CD4-positive, CD25-positive, alpha-beta regulatory T cell (primary cell): ENCODE data around the gene SEMA4C. TPM values are rescaled to one million over a fixed set of nuclear protein-coding genes. Genes with fewer than 3 reads are reported as not detected.
A peak's percentile ranks its signal among the peaks of the same experiment; 100 is the strongest.
"Not testable (repeated sequence)": the region's sequence is repeated elsewhere in the genome, so short reads cannot be mapped to it uniquely, and the experiment has no call there.

Experiments
- ATAC-seq, 2 donors: fragments of 150-1000 bp; cut with Tn5 transposase; one replicate each; pipeline ENCODE4 v1.10.0; 2021; ENCODE audit warnings: low read depth in 2 of 2, moderate number of reproducible peaks in 2 of 2, moderate library complexity in 1 of 2
- DNase-seq, 3 donors: peaks; one replicate each; pipeline versions ENCODE4 v3.0.0 to v3.0.0-alpha.2; 2012 to 2022; ENCODE audit warnings: mixed read lengths in 1 of 3
- H3K27ac ChIP-seq: one replicate; pipeline ENCODE4 v1.7.0; 2013; ENCODE audit warnings: mild to moderate bottlenecking, low read length; ENCODE audit not compliant: insufficient read depth, poor library complexity, severe bottlenecking
- H3K27me3 ChIP-seq: one replicate; pipeline ENCODE4 v1.7.0; 2013; ENCODE audit warnings: low read length; ENCODE audit not compliant: control insufficient read depth, insufficient read depth
- H3K36me3 ChIP-seq: one replicate; pipeline ENCODE4 v1.7.0; 2013; ENCODE audit warnings: mild to moderate bottlenecking, low read length, moderate library complexity; ENCODE audit not compliant: control insufficient read depth, insufficient read depth
- H3K4me1 ChIP-seq: 2 replicates; pipeline ENCODE4 v1.7.0; 2013; ENCODE audit warnings: mild to moderate bottlenecking, low read length; ENCODE audit not compliant: insufficient read depth, control insufficient read depth, poor library complexity, severe bottlenecking
- H3K4me3 ChIP-seq: one replicate; pipeline ENCODE4 v1.7.0; 2013; ENCODE audit warnings: low read depth, mild to moderate bottlenecking, low read length, moderate library complexity
- H3K9me3 ChIP-seq, 2 experiments: 1 replicate in 1 of 2; 2 replicates in 1 of 2; pipeline ENCODE4 v1.7.0; 2013; ENCODE audit warnings: low read length in 2 of 2, mild to moderate bottlenecking in 1 of 2, moderate library complexity in 1 of 2; ENCODE audit not compliant: control insufficient read depth in 2 of 2
- H3K27ac Mint-ChIP-seq, 3 donors: one replicate each; pipeline ENCODE4 v1.8.0; 2020 to 2022; ENCODE audit warnings: mild to moderate bottlenecking in 3 of 3, mixed read lengths in 3 of 3, moderate library complexity in 2 of 3
- H3K27me3 Mint-ChIP-seq: one replicate; pipeline ENCODE4 v1.8.0; 2022; ENCODE audit warnings: mild to moderate bottlenecking, mixed read lengths
- H3K36me3 Mint-ChIP-seq: one replicate; pipeline ENCODE4 v1.8.0; 2020; ENCODE audit warnings: mixed read lengths
- H3K4me1 Mint-ChIP-seq, 4 donors: one replicate each; pipeline ENCODE4 v1.8.0; 2020 to 2022; ENCODE audit warnings: mixed read lengths in 4 of 4, mild to moderate bottlenecking in 1 of 4
- H3K4me3 Mint-ChIP-seq, 4 donors: one replicate each; pipeline ENCODE4 v1.8.0; 2020 to 2022; ENCODE audit warnings: mild to moderate bottlenecking in 4 of 4, mixed read lengths in 4 of 4, moderate library complexity in 3 of 4
- H3K9me3 Mint-ChIP-seq, 7 donors: one replicate each; pipeline ENCODE4 v1.8.0; 2020 to 2022; ENCODE audit warnings: mixed read lengths in 7 of 7, mild to moderate bottlenecking in 3 of 7, moderate library complexity in 2 of 7
- polyA plus RNA-seq, 4 donors: library from polyadenylated mRNA; unstranded; fragments of 300-500 nt; fragmentation: Illumina TruSeq; gene quantifications; one replicate each; pipeline ENCODE4 v1.2.3, GENCODE V29; 2021
- total RNA-seq: library from RNA; stranded (reverse); gene quantifications from one replicate; pipeline ENCODE4 v1.2.3, GENCODE V29; 2022

The SEMA4C gene
- total and polyA plus RNA-seq, 5 donors from 2014 or later: 1.3 to 23.3 (median 2.7) TPM

DNA sequence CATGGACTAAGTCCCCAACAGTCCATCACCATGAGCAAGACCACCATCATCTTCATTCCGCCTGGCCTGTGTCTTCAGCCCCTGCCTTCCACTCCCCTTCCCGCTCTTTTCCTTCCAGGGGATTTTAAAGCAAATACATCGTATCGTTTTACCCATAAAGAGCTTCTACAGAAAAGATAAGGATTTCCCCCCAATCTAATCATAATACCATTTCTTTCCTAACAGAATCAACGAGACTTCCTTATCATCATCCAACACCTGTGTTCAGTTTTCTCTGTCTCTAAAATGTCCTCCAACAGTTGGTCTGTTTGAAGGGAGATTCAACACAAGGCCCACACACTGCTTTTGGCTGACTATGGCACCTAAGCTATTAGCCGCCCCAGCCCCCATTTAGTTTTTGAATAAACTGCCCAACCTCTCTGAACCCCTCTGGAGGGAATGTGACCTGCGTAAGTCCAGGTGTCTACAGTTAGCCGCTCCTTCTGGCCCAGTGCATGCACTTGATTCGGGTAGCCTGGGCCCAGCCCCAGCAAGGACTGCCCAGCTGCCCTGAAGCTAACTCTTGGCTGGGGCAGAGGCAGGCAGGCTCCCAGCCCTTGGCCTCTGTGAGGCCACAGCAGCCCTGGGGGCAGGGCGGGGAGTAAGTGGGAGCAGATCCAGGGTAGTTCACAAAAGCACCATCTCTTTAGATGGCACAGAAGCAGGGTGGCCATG, 25.3 kb upstream of the SEMA4C start:
- Histone ChIP-seq H3K27ac (no peak overlapping the region), H3K27me3 (no peaks in the 10 kb centered on the region), H3K4me3 (no peak overlapping the region), H3K9me3 (no peaks in the 10 kb centered on the region), H3K4me1 (peaks cover 36% of the 10 kb centered on the region), H3K36me3 (no peaks in the 10 kb centered on the region)
- Mint-ChIP-seq H3K9me3 (no peaks in the 10 kb centered on the region), H3K4me1 (peaks cover 5 to 72% (median 18%) of the 10 kb centered on the region in 4 donors), H3K36me3 (no peaks in the 10 kb centered on the region), H3K27me3 (no peaks in the 10 kb centered on the region), H3K4me3 (no peak overlapping the region), H3K27ac (peak overlapping the region in 1 of 3 donors; percentile 12)
- ATAC-seq (no peak), DNase-seq (no peak)

DNA sequence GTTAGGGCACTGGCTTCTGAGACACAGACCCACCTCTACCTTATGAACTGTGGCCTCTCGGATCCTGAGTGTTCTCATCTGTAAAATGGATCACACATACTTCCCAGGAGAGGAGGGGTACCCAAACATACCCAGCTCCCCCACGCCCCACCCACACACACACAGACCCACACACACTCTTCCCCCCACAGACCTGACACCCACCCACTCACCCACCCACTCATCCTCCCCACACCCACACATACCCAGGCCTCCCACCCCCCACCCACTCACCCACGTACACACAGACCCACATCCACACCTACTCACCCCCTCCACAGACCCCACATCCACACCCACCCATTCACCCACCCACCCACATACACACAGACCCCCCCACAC, 24.3 kb upstream of the SEMA4C start:
- no peak overlapping the region for H3K4me3 Mint-ChIP-seq
- peaks cover 36% of the 10 kb centered on the region for H3K4me1 ChIP-seq
- DNase-seq (no peak), ATAC-seq (no peak)
- no peaks in the 10 kb centered on the region for H3K36me3 Mint-ChIP-seq
- H3K9me3 Mint-ChIP-seq: no peaks in the 10 kb centered on the region
- H3K27ac ChIP-seq: no peak overlapping the region
- H3K27me3 ChIP-seq: no peaks in the 10 kb centered on the region
- no peaks in the 10 kb centered on the region for H3K36me3 ChIP-seq
- H3K27me3 Mint-ChIP-seq: no peaks in the 10 kb centered on the region
- no peak overlapping the region for H3K4me3 ChIP-seq
- H3K4me1 Mint-ChIP-seq: peaks cover 5 to 72% (median 18%) of the 10 kb centered on the region in 4 donors
- no peak overlapping the region for H3K27ac Mint-ChIP-seq
- no peaks in the 10 kb centered on the region for H3K9me3 ChIP-seq

DNA sequence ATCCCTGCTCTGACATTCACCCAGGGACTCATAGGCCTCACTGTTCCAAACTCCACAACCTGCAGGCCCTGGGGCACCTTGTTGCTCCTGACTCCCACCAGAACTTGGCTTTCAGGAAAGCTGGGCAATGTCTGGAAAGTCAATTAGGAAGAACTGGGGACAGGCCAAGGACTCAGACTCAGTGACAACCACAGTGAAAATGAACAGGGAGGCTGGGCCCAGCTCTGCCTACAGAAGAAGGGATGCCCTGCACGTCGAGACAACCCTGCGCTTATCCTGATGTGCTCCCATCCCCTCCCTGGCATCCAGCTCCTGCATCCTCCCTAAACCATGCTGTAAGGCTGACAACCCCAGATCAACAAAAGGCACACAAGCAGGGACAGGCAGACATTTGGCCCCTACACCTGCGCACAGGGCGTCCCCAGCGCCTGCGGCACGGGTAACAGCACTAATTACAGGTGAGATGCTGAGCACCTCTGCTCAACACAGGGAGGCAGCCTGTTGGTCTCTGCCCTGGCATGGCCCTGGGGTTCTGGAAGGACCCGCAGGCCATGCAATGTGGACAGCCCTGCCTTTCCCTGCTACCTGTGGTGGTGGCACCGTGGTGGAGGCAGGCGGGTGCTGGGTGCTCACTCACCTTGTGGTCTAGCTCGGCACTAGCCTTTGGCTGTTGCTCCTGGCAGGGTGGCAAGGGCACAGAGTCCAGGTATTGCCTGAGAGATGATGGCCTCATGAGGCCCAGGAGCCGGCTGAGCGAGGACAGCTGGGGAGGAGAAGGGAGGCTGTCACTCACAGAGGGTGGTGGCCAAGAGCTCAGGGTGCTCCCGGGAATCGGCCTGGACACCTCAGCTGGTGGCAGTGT, 23.6 kb upstream of the SEMA4C start:
- Histone ChIP-seq H3K4me1 (peaks cover 36% of the 10 kb centered on the region), H3K9me3 (no peaks in the 10 kb centered on the region)

DNA sequence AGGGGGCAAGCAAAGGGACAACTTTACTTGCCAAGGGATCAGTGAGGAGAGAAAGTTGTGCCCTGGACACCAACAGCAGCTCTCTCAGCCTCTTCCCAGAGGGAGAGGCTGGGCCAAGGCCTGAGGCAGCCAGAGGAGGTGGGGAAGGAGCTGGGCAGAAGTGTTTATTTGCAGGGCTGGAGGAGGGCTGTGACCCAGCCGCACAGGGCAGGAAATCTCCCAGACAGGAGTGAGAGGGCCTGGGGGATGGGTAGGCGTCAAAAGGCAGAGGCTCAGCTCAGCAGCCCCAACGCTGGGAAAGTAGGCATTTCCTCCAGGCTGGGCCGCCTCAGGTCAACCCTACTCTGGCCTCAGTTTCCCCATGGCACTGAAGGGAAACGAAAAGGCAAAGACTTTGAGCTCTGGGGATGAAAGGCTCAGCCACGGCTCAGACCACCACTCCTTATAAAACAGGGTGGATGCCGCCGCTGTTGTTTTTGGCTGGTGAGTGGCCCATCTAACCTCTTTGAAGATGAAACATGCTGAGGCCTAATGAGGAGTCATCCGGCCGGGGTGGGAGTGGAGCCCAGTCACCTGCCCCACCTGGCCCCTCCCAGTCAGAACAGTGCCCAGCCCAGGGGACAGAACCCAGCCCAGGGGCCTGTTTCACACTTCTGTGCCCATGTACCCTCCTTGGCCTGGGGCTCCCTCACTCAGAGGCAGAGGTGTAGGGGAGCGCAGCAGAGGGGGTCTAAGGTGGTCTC, 21.9 kb upstream of the SEMA4C start:
- peaks cover 5 to 72% (median 18%) of the 10 kb centered on the region in 4 donors for H3K4me1 Mint-ChIP-seq
- peak in 2 of 3 donors; percentile 24 to 25 for DNase-seq
- Histone ChIP-seq H3K4me1 (peaks cover 35% of the 10 kb centered on the region), H3K36me3 (no peaks in the 10 kb centered on the region), H3K27me3 (no peaks in the 10 kb centered on the region), H3K9me3 (no peaks in the 10 kb centered on the region), H3K27ac (no peak overlapping the region), H3K4me3 (no peak overlapping the region)
- H3K36me3 Mint-ChIP-seq: no peaks in the 10 kb centered on the region
- peak; percentile 30 to 50 for ATAC-seq
- H3K4me3 Mint-ChIP-seq: peak overlapping the region in 2 of 4 donors; percentile 50 to 80
- no peaks in the 10 kb centered on the region for H3K9me3 Mint-ChIP-seq
- no peaks in the 10 kb centered on the region for H3K27me3 Mint-ChIP-seq
- peak overlapping the region; percentile 63 to 92 (median 84) for H3K27ac Mint-ChIP-seq

More for the DNA sequence above, 23.6 kb upstream of the SEMA4C start:
- Mint-ChIP-seq H3K36me3 (no peaks in the 10 kb centered on the region), H3K27ac (peak overlapping the region in 2 of 3 donors; percentile 33 to 48), H3K4me1 (peaks cover 5 to 74% (median 18%) of the 10 kb centered on the region in 4 donors), H3K9me3 (no peaks in the 10 kb centered on the region), H3K27me3 (no peaks in the 10 kb centered on the region), H3K4me3 (peak overlapping the region in 1 of 4 donors; percentile 65)
- H3K36me3 ChIP-seq: no peaks in the 10 kb centered on the region
- no peaks in the 10 kb centered on the region for H3K27me3 ChIP-seq
- H3K27ac ChIP-seq: no peak overlapping the region
- no peak overlapping the region for H3K4me3 ChIP-seq
- ATAC-seq (no peak), DNase-seq (no peak)

DNA sequence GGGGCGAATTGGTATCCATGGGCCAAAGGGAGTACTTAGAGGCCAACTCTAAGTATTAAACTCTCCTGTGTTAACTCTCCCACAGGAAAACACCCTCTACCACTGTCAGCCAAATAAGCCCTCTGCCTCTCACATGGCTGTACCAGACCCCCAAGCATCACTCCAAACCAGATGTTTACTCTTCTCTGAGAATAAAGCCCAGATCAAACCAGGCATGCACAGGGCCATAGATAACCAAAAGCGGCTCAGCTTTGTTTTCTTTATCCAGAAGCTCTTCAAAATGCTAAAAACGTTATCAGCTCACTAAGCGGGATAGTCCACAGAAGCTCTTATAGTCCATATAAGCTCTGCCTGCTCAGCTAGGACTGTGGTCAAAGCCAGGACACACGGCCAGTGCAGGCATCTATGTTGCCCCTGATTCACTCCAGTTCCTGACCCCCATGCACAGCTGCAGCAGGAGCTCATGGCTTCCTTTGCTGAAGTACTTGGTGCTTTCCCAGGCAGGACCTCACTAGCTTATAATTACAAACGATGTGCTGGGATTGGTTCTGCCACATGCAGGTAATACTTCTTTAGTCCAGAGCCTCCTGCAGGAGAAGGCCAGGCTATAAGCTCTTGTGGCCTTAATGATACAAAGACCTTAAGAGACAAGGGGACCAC, 21.0 kb upstream of the SEMA4C start:
- H3K4me3 ChIP-seq: no peak overlapping the region
- H3K27ac Mint-ChIP-seq: peak overlapping the region; percentile 73 to 92 (median 90)
- peaks cover 26% of the 10 kb centered on the region for H3K4me1 ChIP-seq
- ATAC-seq: no peak
- peaks cover 5 to 69% (median 13%) of the 10 kb centered on the region in 4 donors for H3K4me1 Mint-ChIP-seq
- H3K9me3 ChIP-seq: no peaks in the 10 kb centered on the region
- no peaks in the 10 kb centered on the region for H3K9me3 Mint-ChIP-seq
- DNase-seq: no peak
- H3K36me3 Mint-ChIP-seq: no peaks in the 10 kb centered on the region
- H3K4me3 Mint-ChIP-seq: peak overlapping the region in 1 of 4 donors; percentile 13
- no peaks in the 10 kb centered on the region for H3K27me3 ChIP-seq
- no peak overlapping the region for H3K27ac ChIP-seq
- no peaks in the 10 kb centered on the region for H3K36me3 ChIP-seq
- no peaks in the 10 kb centered on the region for H3K27me3 Mint-ChIP-seq

DNA sequence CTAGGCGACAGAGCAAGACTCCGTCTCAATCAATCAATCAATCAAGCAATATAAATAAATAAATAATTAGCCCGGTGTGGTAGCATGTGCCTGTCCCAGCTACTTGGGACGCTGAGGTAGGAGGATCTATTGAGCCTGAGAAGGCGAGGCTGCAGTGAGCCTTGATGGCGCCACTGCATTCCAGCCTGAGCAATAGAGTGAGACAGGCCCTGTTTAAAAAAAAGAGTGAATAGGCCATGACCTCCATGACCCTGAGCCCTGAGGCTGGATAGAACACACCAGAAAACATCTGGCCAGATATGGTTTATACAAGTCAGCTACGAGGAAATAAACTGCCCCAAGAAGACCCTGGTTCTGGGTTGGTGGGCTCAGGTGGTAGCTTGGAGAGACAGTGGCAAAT, 20.4 kb upstream of the SEMA4C start:
- DNase-seq: no peak
- peaks cover 5 to 65% (median 12%) of the 10 kb centered on the region in 4 donors for H3K4me1 Mint-ChIP-seq
- peak overlapping the region in 2 of 3 donors; percentile 90 to 92 for H3K27ac Mint-ChIP-seq
- H3K27me3 Mint-ChIP-seq: no peaks in the 10 kb centered on the region
- ATAC-seq: no peak
- peaks cover 20% of the 10 kb centered on the region for H3K4me1 ChIP-seq
- H3K36me3 ChIP-seq: no peaks in the 10 kb centered on the region
- H3K27ac ChIP-seq: no peak overlapping the region
- H3K36me3 Mint-ChIP-seq: no peaks in the 10 kb centered on the region
- H3K9me3 ChIP-seq: no peaks in the 10 kb centered on the region
- no peak overlapping the region for H3K4me3 ChIP-seq
- no peak overlapping the region for H3K4me3 Mint-ChIP-seq
- H3K27me3 ChIP-seq: no peaks in the 10 kb centered on the region
- H3K9me3 Mint-ChIP-seq: no peaks in the 10 kb centered on the region

DNA sequence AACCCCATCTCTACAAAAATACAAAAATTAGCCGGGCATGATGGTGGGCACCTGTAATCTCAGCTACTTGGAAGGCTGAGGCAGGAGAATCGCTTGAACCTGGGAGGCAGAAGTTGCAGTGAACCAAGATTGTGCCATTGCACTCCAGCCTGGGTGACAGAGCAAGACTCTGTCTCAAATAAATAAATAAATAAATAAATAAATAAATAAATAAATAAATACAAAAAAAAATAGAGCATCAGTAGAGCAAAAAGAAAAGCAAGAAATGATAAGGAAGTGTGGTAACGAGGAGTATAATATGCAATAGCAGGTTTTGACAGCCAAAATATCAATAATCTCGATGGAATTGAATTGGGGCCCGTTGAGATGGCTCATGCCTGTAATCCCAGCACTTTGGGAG, 19.6 kb upstream of the SEMA4C start:
- H3K4me3 ChIP-seq, H3K27me3 ChIP-seq, H3K36me3 Mint-ChIP-seq, H3K4me3 Mint-ChIP-seq, H3K9me3 ChIP-seq, H3K27ac Mint-ChIP-seq, H3K27me3 Mint-ChIP-seq, H3K36me3 ChIP-seq, H3K27ac ChIP-seq, DNase-seq, ATAC-seq, H3K9me3 Mint-ChIP-seq: not testable (repeated sequence)
- H3K4me1 Mint-ChIP-seq: peaks cover 5 to 60% (median 8%) of the 10 kb centered on the region in 4 donors
- H3K4me1 ChIP-seq: peaks cover 20% of the 10 kb centered on the region
